K562 (cell line): ENCODE data around the gene SLC2A10. TPM values are rescaled to one million over a fixed set of nuclear protein-coding genes. Genes with fewer than 3 reads are reported as not detected.

Experiments
- ATAC-seq: fragments of 200-7000 bp; cut with Tn5 transposase; 3 replicates; pipeline ENCODE4 v1.9.1; 2020; ENCODE audit warnings: moderate library complexity
- BruUV-seq: library from RNA; stranded (reverse); fragments of 400-500 nt; replicated peaks from 2 replicates; lab custom pipeline; 2021; lab: Mats Ljungman, UMichigan
- CTCF ChIA-PET: fragments of 300-600 bp; formaldehyde crosslinking; extraction: SDS; loops from one replicate; lab custom pipeline; 2021; ENCODE audit warnings: low intra/inter-chr PET ratio; lab: Yijun Ruan, JAX
- POLR2A ChIA-PET: fragments of 300-600, 350-650 bp; sonication (Branson Sonifier 250); formaldehyde crosslinking; extraction: SDS; loops from one replicate; lab custom pipeline; 2021; ENCODE audit warnings: antibody characterized with exemption, inconsistent platforms; lab: Yijun Ruan, JAX
- DNase-seq, 4 experiments: peaks; one replicate each; pipeline versions ENCODE4 v3.0.0 to v3.0.0-alpha.2; 2011 to 2018; ENCODE audit warnings: low spot score in 3 of 4, mixed read lengths in 3 of 4; ENCODE audit errors: extremely low read depth in 1 of 4
- FAIRE-seq: peaks from 2 replicates; lab custom pipeline; 2011; peaks lifted over from hg19 to GRCh38; lab: Jason Lieb, UNC
- H2AFZ ChIP-seq: 2 replicates; pipeline ENCODE4 v1.6.0; 2011; ENCODE audit warnings: low read depth, low read length, control low read depth, inconsistent platforms
- H3K27ac ChIP-seq: fragments of 200-600 bp; 3 replicates; pipeline ENCODE4 v1.8.0; 2011; ENCODE audit warnings: low read depth, mild to moderate bottlenecking, control low read depth, inconsistent platforms, low read length, moderate library complexity, mixed read lengths; ENCODE audit errors: extremely low read depth
- H3K27me3 ChIP-seq, 2 experiments: fragments of 300-600 bp in 1 of 2; 2 replicates in 1 of 2; 3 replicates in 1 of 2; pipeline versions ENCODE4 v1.6.0 to v1.8.0; 2011; ENCODE audit warnings: inconsistent platforms in 2 of 2, low read length in 2 of 2, mild to moderate bottlenecking in 1 of 2, mixed read lengths in 1 of 2, moderate library complexity in 1 of 2; ENCODE audit not compliant: control insufficient read depth in 2 of 2, insufficient read depth in 2 of 2
- H3K36me3 ChIP-seq: fragments of 300-600 bp; 3 replicates; pipeline ENCODE4 v1.8.0; 2011; ENCODE audit warnings: mild to moderate bottlenecking, low read length, inconsistent platforms; ENCODE audit not compliant: control insufficient read depth, insufficient read depth
- H3K4me1 ChIP-seq, 2 experiments: fragments of 200-600 bp in 1 of 2; replicated peaks in 1 of 2; 2 replicates in 1 of 2; 3 replicates in 1 of 2; pipeline versions ENCODE4 v1.5.1 to v1.8.0; 2011; ENCODE audit warnings: inconsistent platforms in 2 of 2, low read length in 2 of 2, mild to moderate bottlenecking in 1 of 2, mixed read lengths in 1 of 2, moderate library complexity in 1 of 2; ENCODE audit not compliant: control insufficient read depth in 2 of 2, insufficient read depth in 2 of 2
- H3K4me2 ChIP-seq: 2 replicates; pipeline ENCODE4 v1.6.1; 2011; ENCODE audit warnings: low read length, control low read depth, inconsistent platforms, mixed read lengths; ENCODE audit not compliant: insufficient read depth
- H3K4me3 ChIP-seq: fragments of 200-600 bp; sonication (generic), shearing (Covaris generic); 2 replicates; pipeline ENCODE4 v1.5.1; 2016; ENCODE audit warnings: control low read depth, inconsistent platforms
- H3K79me2 ChIP-seq: fragments of 200-600 bp; 3 replicates; pipeline ENCODE4 v1.8.0; 2011; ENCODE audit warnings: low read length, inconsistent platforms; ENCODE audit not compliant: control insufficient read depth, insufficient read depth
- H3K9ac ChIP-seq, 2 experiments: 2 replicates each; pipeline versions ENCODE4 v1.6.0 to v1.6.1; 2011; ENCODE audit warnings: low read depth in 2 of 2, low read length in 2 of 2, control low read depth in 1 of 2, inconsistent platforms in 1 of 2, mild to moderate bottlenecking in 1 of 2, mixed read lengths in 1 of 2; ENCODE audit not compliant: insufficient read depth in 1 of 2
- H3K9me1 ChIP-seq: one replicate; pipeline ENCODE4 v1.6.0; 2011; ENCODE audit warnings: inconsistent platforms, mild to moderate bottlenecking, low read length, moderate library complexity; ENCODE audit not compliant: control insufficient read depth, insufficient read depth
- H3K9me3 ChIP-seq: replicated peaks from 2 replicates; pipeline ENCODE4 v1.5.1; 2011; ENCODE audit warnings: low read depth, low read length, inconsistent platforms; ENCODE audit not compliant: control insufficient read depth, insufficient read depth
- H4K20me1 ChIP-seq: replicated peaks from 2 replicates; pipeline ENCODE4 v1.6.1; 2011; ENCODE audit warnings: low read length, inconsistent platforms, mixed read lengths; ENCODE audit not compliant: control insufficient read depth, insufficient read depth
- ATF6 ChIP-seq: sonication (generic); formaldehyde crosslinking; IDR thresholded peaks from 2 replicates; pipeline ENCODE4 v1.4.0; 2020; ENCODE audit warnings: mild to moderate bottlenecking, missing genetic modification reagents
- CTBP1 ChIP-seq: fragments of 450-650 bp; IDR thresholded peaks from 2 replicates; pipeline ENCODE4 v1.6.1; 2016; ENCODE audit warnings: borderline replicate concordance
- HNRNPUL1 ChIP-seq: fragments of 200-400 bp; formaldehyde crosslinking; IDR thresholded peaks from 2 replicates; pipeline ENCODE4 v1.6.1; 2017; ENCODE audit warnings: low read length
- NBN ChIP-seq: fragments of 450-650 bp; IDR thresholded peaks from 2 replicates; pipeline ENCODE4 v1.6.1; 2016; ENCODE audit warnings: low read depth, mild to moderate bottlenecking
- NFE2 ChIP-seq: IDR thresholded peaks from 2 replicates; pipeline ENCODE4 v1.6.1; 2014; ENCODE audit warnings: antibody characterized with exemption, low read depth
- NFIC ChIP-seq: fragments of 450-650 bp; IDR thresholded peaks from 2 replicates; pipeline ENCODE4 v1.6.1; 2017; ENCODE audit warnings: mild to moderate bottlenecking, inconsistent platforms
- POLR2H ChIP-seq: IDR thresholded peaks from 2 replicates; pipeline ENCODE4 v1.6.1; 2016; ENCODE audit warnings: missing genetic modification characterization, low read depth, mild to moderate bottlenecking, control low read depth, missing compliant biosample characterization, moderate library complexity
- SAFB ChIP-seq: fragments of 200-400 bp; formaldehyde crosslinking; IDR thresholded peaks from 2 replicates; pipeline ENCODE4 v1.6.1; 2017; ENCODE audit warnings: low read depth, low read length, borderline replicate concordance
- TAL1 ChIP-seq: fragments of 450-650 bp; IDR thresholded peaks from 2 replicates; pipeline ENCODE4 v1.6.1; 2016; ENCODE audit warnings: mild to moderate bottlenecking
- TARDBP ChIP-seq: fragments of 450-650 bp; IDR thresholded peaks from 2 replicates; pipeline ENCODE4 v1.6.1; 2016
- TCF3 ChIP-seq: sonication (generic); formaldehyde crosslinking; IDR thresholded peaks from 2 replicates; pipeline ENCODE4 v1.4.0; 2020; ENCODE audit warnings: mild to moderate bottlenecking, missing genetic modification reagents
- TEAD4 ChIP-seq, 2 experiments: sonication (generic) in 1 of 2; formaldehyde crosslinking in 1 of 2; IDR thresholded peaks; 2 replicates each; pipeline versions ENCODE4 v1.6.1 to v1.8.0; 2012 to 2022; ENCODE audit warnings: borderline replicate concordance in 1 of 2, inconsistent platforms in 1 of 2, low read length in 1 of 2, mild to moderate bottlenecking in 1 of 2, missing genetic modification reagents in 1 of 2
- TFAP4 ChIP-seq: sonication (generic); formaldehyde crosslinking; IDR thresholded peaks from 2 replicates; pipeline ENCODE4 v1.8.0; 2022; ENCODE audit warnings: missing genetic modification reagents, mild to moderate bottlenecking, moderate library complexity, borderline replicate concordance
- U2AF1 ChIP-seq: fragments of 200-400 bp; formaldehyde crosslinking; optimal IDR thresholded peaks from 2 replicates; pipeline ENCODE3; 2017; ENCODE audit warnings: mild to moderate bottlenecking, low read depth, low read length, moderate library complexity
- XRCC4 ChIP-seq: IDR thresholded peaks from one replicate; pipeline ENCODE4 v1.6.1; 2011; ENCODE audit not compliant: insufficient read depth, insufficient read length; ENCODE audit errors: extremely low read depth
- ZC3H4 ChIP-seq: sonication (generic); formaldehyde crosslinking; IDR thresholded peaks from 2 replicates; pipeline ENCODE4 v1.9.0; 2021; ENCODE audit warnings: missing genetic modification reagents, borderline replicate concordance
- ZNF12 ChIP-seq: sonication (generic); formaldehyde crosslinking; IDR thresholded peaks from 2 replicates; pipeline ENCODE4 v1.4.0; 2020; ENCODE audit warnings: mild to moderate bottlenecking, missing genetic modification reagents
- ZNF184 ChIP-seq: sonication (generic); formaldehyde crosslinking; IDR thresholded peaks from 2 replicates; pipeline ENCODE4 v1.5.0; 2020; ENCODE audit warnings: missing genetic modification reagents
- ZNF217 ChIP-seq: sonication (generic); formaldehyde crosslinking; IDR thresholded peaks from 2 replicates; pipeline ENCODE4 v1.8.0; 2022; ENCODE audit warnings: mild to moderate bottlenecking, missing genetic modification reagents
- ZNF57 ChIP-seq: fragments of 450-650 bp; formaldehyde crosslinking; IDR thresholded peaks from 2 replicates; pipeline ENCODE4 v1.4.0; 2020; ENCODE audit warnings: mild to moderate bottlenecking, moderate library complexity
- WGBS: fragments of 100-300 bp; shearing (Covaris generic); methylation state at CpG from one replicate; pipeline ENCODE4 v1.1.6; 2016; ENCODE audit warnings: low coverage, mixed read lengths; ENCODE audit not compliant: insufficient coverage; ENCODE audit errors: missing lambda C conversion rate; 5-methylcytosine and 5-hydroxymethylcytosine counted together
- in situ Hi-C: fragments of 300-500 bp; cut with MboI; formaldehyde crosslinking; loops from 4 replicates; pipeline ENCODE4 v1.15.0; 2018; ENCODE audit warnings: inconsistent platforms, mixed read lengths
- intact Hi-C: fragments of 100-400 bp; cut with micrococcal nuclease; formaldehyde crosslinking; loops from 2 replicates; pipeline ENCODE4 v1.14.2; 2022
- polyA plus RNA-seq, 8 experiments: library from polyadenylated mRNA; depleted of rRNA in 4 of 8; stranded (reverse) in 5 of 8; unstranded in 3 of 8; fragments of >200 nt; fragmentation: Nextera tagmentation in 2 of 8; fragmentation: Illumina TruSeq in 1 of 8; extraction: Ambion mirVana in 2 of 8; extraction: Trizol in 1 of 8; gene quantifications; 2 replicates each; pipeline versions ENCODE4 v1.2.1 to v1.2.3, GENCODE V29; 2011 to 2014; ENCODE audit warnings: inconsistent platforms in 1 of 8, missing spikeins in 1 of 8
- total RNA-seq, 7 experiments: library from RNA; depleted of rRNA in 6 of 7; stranded (reverse); fragments of >200 nt in 6 of 7; fragmentation: Illumina TruSeq in 2 of 7; extraction: Trizol in 2 of 7; gene quantifications; 2 replicates each; pipeline versions ENCODE4 v1.2.1 to v1.2.3, GENCODE V29; 2011 to 2021; ENCODE audit warnings: low replicate concordance in 1 of 7

Gene SLC2A10
- total and polyA plus RNA-seq, 9 of the 15 experiments (the other 6 are each of a cell fraction or from before 2014, with no cell fraction given) = 0.01 to 1.8 (median 0.10) TPM

GRCh38 chr20:46683011-46683667, 26.3 kb upstream of the SLC2A10 start:
- DNase-seq (peak; percentile 25 to 73 (median 32)), FAIRE-seq (peak; percentile 68), ATAC-seq (peak; percentile 14; the same call in 2 of the 3 replicates)
- Histone ChIP-seq H2AFZ (0 out of 2 replicates have a peak overlapping the region, but pooled peaks have one; percentile 14), H3K9me1 (peaks cover 4% of the 10 kb centered on the region), H3K9me3 (no peaks in the 10 kb centered on the region), H3K4me3 (peak overlapping the region; percentile 44), H3K36me3 (peaks cover 44% of the 10 kb centered on the region), H3K4me2 (peak overlapping the region; percentile 91), H3K27me3 (no peaks in the 10 kb centered on the region), H3K4me1 (peaks cover 3 to 34% of the 10 kb centered on the region in 2 experiments; a peak in 4 of 5 replicates), H3K79me2 (peaks cover 81% of the 10 kb centered on the region), H3K27ac (peak overlapping the region; percentile 80), H4K20me1 (peaks cover 3% of the 10 kb centered on the region; the same call in 1 of the 2 replicates), H3K9ac (peak overlapping the region; percentile 74 to 92; a peak in 3 of 4 replicates)
- ChIA-PET CTCF (no interaction called here), POLR2A (interaction anchor here (0.6 to 1.7 kb wide), 12 partner anchors 8 to 1705 kb away, joined by 3 to 10 read pairs (median 3); no protein-coding TSS in a partner anchor)
- in situ Hi-C loops (no loop called here), intact Hi-C loops (loop anchor here (2.0 to 5.0 kb wide), 2 partner anchors 36 to 124 kb away; no protein-coding TSS in a partner anchor)
- 6% methylated on average over 12 of the region's 12 CpGs for WGBS
- no TSS peak for BruUV-seq
- TF ChIP-seq POLR2H (tag) (no peak), CTBP1 (no peak), ZNF12 (CRISPR knock-in tag) (no peak), NFIC (peak; percentile 54), U2AF1 (no peak), ZNF184 (CRISPR knock-in tag) (no peak), XRCC4 (no peak), ATF6 (CRISPR knock-in tag) (no peak), TEAD4 (IDR thresholded peaks at IDR 0.05; ENCODE audit: low read length) (peak; percentile 61), TEAD4 (CRISPR knock-in tag; IDR thresholded peaks at IDR 0.05; ENCODE audit: borderline replicate concordance) (no peak), NBN (no peak), ZC3H4 (CRISPR knock-in tag) (peak; percentile 9; the same call in 1 of the 2 replicates), NFE2 (no peak), TARDBP (no peak), HNRNPUL1 (no peak), TCF3 (CRISPR knock-in tag) (peak; percentile 65), ZNF217 (CRISPR knock-in tag) (no peak), SAFB (no peak), TFAP4 (CRISPR knock-in tag) (no peak), TAL1 (peak; percentile 67), ZNF57 (no peak)
